GM21360 (cell line): Measurements from ENCODE around the gene NLE1.
"Not testable (repeated sequence)": the region's sequence is repeated elsewhere in the genome, so short reads cannot be mapped to it uniquely, and the experiment has no call there.

Source experiments
- ATAC-seq: cut with Tn5 transposase; IDR thresholded peaks from one replicate; pipeline ENCODE4 v1.9.1; 2021; ENCODE audit warnings: mild to moderate bottlenecking, moderate library complexity; ENCODE audit not compliant: unreplicated experiment

The NLE1 gene

DNA sequence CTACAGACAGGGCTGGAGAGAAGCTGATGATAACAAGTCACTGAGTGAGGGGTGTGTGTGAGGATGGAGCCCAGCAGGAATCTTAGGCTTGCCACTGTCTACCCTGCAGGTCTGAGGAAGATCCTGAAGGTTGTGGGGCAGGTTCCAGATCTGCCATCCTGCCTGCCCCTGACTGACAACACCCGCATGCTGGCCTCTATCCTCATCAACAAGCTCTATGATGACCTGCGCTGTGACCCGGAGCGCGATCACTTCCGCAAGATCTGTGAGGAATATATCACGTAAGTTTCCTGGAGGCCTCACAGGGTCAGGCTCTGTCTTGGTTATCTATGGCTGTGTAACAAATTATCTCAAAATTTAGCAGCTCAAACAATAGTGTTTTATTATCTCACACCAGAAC lies 21.8 kb upstream of the NLE1 start:
- ATAC-seq, result no peak

DNA sequence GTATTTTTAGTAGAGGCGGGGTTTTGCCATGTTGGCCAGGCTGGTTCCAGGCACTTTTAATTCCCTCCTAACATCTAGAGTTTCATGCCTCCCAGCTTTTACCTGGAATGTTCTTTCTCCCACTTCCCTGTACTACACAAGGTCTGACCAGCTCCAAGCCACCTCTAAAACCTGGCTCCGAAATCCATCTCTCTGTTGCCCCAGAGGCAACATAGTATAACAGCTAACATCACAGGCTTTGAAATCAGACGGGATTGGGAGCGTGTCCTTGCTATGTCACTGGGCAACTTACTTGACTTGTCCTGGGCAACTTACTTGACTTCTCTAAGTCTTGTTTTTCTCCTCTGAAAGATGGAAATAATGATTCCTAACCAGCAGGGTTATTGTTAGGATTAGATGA lies 20.7 kb upstream of the NLE1 start:
- ATAC-seq, result no peak

DNA sequence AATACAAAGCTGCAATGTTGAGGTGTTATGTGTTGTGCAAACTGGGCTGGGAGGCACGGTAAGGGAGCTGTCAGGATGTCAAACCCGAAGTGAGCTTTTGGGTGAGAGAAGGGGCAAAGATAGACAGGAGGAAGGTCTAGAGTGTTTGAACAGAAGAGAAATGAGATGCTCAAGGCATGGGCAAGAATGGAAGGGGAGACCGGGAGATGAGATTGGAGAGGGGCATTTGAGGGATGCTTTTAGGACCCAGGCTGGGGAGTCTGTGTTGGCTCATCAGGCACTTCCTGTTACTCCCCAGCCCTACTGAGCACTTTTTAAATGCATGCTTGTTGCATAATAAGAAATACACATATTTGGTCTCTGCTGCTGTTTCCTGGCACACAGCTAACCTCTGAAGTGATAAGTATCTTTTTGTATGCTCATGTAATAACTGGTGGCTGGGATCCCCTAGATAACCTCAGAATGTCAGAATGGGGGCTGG lies 19.2 kb upstream of the NLE1 start:
- no peak for ATAC-seq

DNA sequence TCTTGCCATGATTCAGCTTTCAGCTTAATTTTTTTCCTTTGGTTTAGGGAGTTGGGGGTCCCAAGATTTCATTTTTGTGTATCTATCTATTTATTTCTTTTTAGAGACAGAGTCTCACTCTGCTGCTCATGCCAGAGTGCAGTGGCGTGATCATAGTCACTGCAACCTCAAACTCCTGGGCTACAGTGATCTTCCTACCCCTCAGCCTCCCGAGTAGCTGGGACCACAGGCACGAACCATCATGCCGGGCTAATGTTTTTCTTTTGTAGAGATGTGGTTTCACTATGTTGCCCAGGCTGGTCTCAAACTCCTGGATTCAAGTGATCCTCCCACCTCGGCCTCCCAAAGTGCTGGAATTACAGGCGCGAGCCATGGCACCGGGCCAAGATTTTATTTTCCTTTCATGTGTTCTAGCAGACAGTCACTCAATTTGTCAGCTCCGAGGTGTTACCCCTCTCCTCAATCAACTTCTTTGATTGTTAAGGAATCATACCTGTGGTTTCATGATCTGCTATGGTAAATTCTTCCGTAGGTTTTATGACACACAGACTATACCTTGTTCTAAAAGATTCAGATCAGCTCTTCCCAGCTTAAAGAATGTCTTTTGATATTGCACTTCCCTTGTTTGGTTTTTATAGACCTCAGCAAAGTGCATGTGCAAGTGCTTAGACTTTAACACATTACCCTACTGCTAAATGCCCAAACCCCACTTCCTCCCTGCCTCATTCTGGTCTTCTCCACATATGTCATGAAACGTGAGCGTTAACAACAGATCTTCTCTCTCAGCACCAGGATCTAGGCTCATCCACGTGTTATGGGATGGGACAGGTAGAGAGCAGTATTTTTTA lies 18.5 kb upstream of the NLE1 start:
- ATAC-seq, result no peak

DNA sequence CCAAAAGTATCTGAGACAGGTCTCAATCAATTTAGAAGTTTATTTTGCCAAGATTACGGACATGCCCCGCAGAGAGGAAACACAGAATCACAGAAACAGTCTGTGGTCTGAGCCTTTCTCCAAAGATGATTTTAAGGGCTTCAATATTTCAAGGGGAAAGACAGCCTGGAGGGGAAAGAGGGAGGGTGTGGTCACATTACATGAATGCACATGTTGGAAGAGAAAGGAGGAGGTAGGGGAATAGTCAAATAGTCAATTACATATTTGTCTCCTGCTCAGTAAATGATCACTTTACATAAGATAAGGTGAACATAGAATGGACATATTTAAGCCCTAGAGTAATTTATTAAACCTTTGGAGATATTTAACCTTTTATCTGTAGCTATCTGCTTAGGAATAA lies 17.8 kb upstream of the NLE1 start:
- no peak for ATAC-seq

DNA sequence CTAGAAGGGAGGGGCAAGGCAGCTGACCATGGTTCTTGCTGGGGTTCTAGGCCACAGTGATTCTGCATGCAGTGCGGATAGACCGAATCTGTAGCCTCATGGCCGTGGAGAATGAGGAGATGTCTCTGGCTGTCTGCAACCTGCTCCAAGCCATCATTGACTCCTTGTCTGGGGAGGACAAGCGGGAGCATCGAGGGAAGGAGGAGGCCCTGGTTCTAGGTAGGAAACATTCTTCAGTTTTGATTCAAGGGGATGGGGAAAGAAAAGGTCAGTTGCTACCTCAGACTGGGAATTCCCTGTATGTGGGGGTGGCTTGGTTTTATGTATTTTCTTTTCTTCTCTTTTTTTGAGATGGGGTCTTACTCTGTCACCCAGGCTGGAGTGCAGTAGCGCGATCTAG lies 13.1 kb upstream of the NLE1 start:
- ATAC-seq, result no peak

DNA sequence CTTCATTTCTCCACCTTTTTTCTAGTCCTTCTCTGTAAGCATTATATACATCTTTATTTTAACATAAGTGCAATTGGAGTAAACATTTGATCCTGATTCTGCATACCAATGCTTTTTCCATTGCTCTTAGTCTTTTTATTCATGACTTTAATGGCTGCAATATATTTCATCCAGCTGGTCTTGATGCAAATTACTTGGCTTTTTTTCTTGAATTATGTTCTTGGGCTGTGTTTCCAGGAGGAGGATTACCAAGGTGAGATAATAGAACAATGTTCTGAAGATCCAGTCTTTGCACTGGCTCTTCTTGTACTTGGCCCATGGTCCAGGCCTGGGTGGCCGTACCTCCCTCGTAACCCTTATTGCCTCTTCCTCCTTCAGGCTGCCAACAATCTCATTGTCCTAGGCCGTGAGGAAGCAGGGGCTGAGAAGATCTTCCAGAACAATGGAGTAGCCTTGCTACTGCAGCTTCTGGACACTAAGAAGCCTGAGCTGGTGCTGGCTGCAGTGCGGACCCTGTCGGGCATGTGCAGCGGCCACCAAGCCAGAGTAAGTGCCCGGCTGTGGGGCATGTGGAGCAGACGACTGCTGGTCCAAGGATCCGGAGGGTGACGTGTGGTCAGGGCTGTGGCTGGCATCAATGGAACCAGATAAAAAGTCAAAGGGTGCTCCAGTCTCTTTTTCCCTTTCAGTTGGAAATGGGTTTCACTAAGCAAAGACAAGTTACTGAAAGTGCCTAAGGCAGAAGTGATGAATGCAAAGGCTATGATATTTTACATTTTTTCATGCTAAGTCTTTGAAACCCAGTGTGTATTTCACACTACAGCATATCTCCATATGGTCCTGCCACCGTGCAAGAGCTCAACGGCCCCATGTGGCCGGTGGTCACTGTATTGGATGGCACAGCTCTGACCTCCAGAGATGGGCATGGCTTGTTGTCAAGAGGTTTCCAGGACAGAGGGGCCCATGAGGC lies 12.4 kb upstream of the NLE1 start:
- no peak for ATAC-seq

DNA sequence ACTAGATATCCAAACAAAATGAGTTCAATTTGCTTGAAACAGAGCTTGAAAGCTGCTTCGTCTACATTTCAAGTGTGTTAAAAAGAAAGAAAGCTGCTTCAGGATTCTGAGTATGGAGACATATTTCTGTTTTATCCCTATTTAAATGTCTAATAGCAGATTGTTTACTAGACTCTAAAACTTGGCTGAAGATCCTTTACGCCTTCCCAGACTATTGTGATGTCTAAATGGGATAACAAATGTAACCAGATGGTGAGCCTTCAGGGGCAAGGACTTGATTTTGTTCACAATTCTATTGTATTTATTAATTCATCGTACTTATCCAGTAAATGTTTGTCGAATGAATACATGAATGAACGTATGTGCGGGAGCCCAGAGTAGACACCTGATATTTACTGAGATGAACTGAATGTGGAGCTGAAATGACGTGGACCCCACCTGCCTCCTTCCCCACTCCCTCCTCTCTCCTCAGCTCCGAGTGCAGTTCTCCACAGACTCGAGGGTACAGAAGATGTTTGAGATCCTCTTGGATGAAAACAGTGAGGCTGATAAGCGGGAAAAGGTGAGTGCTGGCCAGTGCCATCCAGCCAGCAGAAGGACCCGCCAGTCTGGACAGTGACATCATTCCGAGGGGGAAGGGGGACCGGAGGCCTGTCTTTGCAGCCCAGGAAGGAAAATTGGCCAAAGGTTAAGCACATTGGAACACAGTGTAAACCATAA lies 10.5 kb upstream of the NLE1 start:
- no peak for ATAC-seq

DNA sequence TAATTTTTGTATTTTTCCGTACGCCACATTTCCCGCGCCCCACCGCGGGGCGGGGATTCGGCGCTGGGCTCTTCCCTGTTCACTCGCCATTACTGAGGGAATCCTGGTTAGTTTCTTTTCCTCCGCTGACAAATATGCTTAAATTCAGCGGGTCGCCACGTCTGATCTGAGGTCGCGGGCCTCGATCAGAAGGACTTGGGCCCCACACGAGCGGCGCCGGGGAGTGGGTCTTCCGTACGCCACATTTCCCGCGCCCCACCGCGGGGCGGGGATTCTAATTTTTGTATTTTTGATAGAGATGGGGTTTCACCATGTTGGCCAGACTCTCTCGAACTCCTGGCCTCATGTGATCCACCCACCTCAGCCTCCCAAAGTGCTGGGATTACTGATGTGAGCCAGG lies 9.0 kb upstream of the NLE1 start:
- not testable (repeated sequence) for ATAC-seq

DNA sequence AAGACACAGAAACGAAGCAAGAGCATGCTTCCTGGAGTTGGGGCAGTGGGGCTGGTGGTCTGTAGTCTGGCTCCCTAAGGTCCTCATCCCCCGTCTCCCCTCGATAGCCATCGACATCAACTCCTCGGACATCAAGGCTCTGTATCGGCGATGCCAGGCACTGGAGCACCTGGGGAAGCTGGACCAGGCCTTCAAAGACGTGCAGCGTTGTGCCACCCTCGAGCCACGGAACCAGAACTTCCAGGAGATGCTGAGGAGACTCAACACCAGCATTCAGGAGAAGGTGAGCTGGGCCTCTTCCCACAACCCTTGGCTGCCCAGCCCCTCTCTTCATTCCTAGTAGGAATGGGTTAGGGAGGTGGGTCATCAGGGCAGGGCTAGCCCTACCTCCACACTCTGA lies 7.8 kb upstream of the NLE1 start:
- no peak for ATAC-seq

DNA sequence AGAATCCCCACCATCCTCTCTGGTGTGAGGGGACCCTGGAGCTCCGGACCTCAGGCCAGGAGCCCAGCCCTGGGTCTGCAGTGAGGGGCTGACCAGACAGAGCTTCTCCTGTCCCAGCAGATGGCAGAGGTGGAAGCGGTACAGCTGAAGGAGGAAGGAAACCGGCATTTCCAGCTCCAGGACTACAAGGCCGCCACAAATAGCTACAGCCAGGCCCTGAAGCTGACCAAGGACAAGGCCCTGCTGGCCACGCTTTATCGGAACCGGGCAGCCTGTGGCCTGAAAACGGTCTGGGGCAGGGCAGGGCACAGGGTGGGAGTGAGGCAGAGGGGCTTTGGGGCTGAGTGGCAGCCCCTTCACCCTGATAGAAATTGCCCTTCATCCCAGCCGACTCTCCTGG lies 6.0 kb upstream of the NLE1 start:
- ATAC-seq, result no peak

DNA sequence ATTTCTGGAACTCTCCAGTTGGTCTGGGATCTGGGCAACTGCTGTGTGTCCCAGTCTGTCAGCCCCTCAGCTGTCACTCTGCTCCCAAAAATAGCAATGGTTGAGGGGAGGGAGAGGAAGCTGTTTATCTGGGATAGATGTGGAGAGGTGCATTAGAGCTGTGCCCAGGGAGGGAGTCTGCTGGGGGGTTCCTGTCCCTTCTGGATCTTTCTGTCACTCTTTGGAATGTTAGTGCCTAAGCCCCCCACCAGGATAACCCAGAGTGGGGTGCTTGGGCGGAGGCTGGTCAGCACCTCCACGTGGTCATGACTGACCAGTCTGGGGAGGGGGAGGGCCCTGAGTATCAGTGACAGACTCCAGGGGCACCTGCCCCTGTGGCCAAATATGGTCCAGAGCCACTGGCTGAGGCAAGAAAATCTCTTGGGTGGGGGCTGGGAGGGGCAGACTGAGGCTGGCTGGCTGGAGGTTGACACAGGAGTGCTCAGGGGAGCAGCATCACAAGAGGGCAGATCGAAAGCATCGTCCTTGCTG lies 5.3 kb upstream of the NLE1 start, which contains the start of gene UNC45B:
TSS of gene UNC45B (plus strand) at position 443 of the 531 bp plus-strand sequence. CDS start 447 bp downstream, outside the sequence.
- ATAC-seq, result no peak

DNA sequence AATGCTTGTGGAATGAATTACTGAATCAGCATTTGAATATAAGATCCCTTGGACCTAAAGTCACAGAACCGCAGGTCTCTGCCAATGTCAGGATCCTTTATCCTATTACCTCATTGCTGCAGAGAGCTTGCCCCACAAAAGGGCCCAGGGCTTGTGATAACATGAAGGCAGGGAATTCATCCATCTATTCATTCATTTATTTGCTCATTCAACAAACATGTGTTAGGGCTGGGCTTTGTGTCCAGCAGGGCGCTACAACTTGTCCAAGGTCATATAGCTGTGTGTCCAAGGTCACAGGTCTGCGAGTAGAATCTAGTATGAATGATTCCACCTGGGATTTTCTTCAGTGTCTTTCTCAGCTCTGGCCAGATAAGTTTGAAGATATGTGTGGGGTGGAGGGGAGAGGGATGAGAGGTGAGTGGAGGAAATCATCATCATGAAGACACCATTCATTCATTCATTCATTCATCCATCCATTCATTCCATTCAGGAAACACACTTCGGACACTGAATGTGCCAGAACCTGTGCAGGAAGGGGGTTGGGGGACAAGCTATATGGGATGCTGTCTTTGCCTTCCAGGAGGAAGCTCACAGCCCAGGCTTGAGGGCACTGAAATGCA lies 4.2 kb upstream of the NLE1 start:
- no peak for ATAC-seq

DNA sequence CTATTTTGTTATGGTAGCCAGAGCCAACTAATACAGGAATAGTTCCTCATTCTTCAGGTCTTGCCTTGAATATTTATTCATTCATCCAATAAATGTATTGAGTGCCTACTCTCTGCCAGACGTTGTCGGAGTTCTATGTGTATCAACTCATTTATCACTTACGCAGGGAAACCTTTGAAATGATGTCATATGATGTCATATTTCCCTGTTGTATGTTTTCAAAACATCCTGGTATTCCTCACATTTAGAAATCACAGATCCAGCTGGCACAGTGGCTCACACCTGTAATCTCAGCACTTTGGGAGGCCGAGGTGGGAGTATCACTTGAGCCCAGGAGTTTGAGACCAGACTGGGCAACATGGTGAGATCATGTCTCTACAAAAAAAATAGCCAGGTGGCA lies 2.7 kb upstream of the NLE1 start:
- no peak for ATAC-seq

DNA sequence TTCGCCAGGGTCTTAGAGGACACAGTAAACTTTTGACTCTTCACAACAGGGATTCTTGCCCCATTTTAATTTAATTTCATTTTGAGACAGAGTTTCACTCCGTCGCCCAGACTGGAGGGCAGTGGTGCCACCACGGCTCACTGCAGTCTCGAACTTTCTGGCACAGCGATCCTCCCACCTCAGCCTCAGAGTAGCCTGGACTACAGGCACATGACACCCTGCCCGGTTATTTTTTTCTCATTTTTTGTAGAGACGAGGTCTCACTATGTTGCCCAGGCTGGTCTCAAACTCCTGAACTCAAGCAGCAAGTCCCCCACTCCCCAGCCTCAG lies 329 bp upstream of the NLE1 start:
- no peak for ATAC-seq

DNA sequence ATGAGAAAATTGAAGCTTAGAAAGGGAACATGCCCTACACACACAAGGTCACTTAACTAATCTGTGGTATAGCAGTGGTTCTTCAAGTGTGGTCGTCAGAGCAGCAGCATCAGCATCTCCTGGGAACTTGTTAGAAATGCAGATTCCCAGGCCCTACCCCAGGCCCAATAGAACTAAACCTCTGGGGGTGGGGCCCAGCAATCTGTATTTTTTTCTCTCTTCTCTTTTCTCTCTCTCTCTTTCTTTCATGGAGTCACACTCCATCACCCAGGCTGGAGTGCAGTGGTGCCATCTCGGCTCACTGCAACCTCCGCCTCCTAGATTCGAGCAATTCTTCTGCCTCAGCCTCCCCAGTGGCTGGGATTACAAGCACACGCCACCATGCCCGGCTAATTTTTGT lies 3.9 kb downstream of the NLE1 start:
- no peak for ATAC-seq

DNA sequence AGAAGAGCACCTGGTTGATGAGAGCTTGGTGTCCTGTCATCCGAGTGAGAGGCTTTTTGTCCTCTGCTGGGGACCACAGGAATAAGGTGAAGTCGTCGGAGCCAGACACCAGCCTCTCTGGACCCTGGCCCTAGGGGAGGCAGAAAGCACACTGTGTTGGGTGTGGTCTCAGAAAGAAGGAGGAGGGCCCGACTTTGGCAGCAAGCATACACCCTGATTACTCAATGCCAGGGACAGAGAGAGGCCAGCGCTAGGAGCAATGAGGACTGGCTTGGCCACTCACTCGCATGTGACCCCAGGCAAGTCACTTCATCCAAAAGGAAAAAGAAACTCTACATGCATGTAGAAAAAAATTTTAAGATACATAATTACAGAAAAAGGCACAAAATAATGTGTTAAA lies 6.8 kb downstream of the NLE1 start:
- ATAC-seq, result no peak

DNA sequence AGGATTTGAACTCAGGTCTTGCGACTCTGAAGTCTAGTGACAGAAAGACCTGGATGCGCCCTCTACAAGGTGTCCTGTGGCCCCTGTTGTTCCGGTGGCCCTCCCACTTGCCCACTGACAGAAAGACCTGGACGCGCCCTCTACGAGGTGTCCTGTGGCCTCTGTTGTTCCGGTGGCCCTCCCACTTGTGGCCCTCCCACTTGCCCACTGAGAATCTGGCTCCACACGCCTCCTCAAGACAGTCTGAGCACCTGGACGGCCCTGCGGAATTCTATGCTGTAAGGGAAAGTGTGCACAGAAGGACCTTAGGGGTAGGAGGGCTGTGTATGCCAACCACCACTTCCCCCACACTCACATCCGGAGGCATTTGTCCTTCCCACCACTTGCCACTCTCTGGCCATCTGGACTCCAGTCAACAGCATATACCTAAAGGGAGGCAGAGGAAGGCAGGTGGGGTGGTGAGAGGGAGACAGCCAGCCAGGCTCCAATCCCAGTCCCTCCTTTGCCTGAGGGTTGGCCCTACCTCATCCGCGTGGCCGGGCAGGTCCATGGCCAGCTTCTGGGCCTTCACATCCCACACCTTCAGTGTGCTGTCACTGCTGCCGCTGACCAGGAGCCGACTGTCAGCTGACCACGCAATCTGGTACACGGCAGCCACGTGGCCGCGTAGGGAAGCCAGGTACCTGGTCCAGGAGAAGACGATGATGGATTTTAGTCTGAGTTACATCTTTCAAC lies 9.1 kb downstream of the NLE1 start:
- no peak for ATAC-seq

DNA sequence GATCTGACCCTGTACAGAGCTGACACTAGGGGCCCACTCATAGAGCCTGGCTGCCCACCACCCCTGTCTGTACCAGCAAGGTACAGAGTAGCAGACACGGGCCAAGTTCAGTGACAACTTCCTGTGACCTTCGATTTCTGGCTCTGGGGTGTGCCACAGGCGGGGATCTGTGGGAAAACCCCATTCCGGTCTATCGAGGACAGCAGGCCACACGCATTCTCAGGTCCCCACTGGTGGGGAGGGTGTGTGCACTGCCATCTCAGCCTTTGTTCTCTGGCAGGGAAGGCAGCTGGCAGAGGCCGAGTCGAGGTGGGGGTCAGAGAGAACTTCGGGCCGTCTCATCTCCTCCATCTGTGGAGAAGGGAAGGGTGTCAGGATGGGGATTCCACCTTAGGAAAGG lies 10.0 kb downstream of the NLE1 start:
- ATAC-seq, result no peak

DNA sequence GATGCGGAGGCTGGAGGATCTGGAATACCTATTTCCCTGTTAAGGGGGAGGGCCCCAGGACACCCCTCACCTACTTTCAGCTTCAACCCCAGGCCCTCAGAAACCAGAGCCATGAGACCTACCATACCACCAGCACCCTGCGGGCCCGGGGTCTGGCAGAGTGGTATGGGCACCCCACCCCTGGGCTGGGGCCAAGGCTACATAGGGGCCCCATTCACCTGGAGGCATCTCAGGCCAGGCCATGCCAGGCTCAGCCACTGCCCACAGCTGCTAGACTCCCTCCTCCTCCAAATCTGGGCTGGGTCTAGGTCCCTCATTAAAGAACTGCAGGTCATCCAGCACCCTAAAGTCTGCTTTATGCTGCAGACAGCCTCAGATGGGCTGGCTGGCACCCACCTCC lies 11.7 kb downstream of the NLE1 start:
- ATAC-seq, result no peak
